Left ventricle myocardium inferior (tissue), 1 donor: ENCODE data around the gene KIF11. TPM values are rescaled to one million over a fixed set of nuclear protein-coding genes. Genes with fewer than 3 reads are reported as not detected.

Experiments
- DNase-seq: peaks from one replicate; pipeline ENCODE4 v3.0.0-alpha.2; 2020
- H3K27ac ChIP-seq: fragments of 200-600 bp; replicated peaks from 2 replicates; pipeline ENCODE4 v1.8.0; 2021
- H3K27me3 ChIP-seq: fragments of 200-600 bp; 2 replicates; pipeline ENCODE4 v1.8.0; 2021; ENCODE audit warnings: low read depth
- H3K36me3 ChIP-seq: fragments of 200-600 bp; 2 replicates; pipeline ENCODE4 v1.8.0; 2021
- H3K4me1 ChIP-seq: fragments of 200-600 bp; 2 replicates; pipeline ENCODE4 v1.8.0; 2021
- H3K4me3 ChIP-seq: fragments of 200-600 bp; 2 replicates; pipeline ENCODE4 v1.8.0; 2021; ENCODE audit warnings: mild to moderate bottlenecking, moderate library complexity
- H3K9me3 ChIP-seq: fragments of 200-600 bp; replicated peaks from 2 replicates; pipeline ENCODE4 v1.8.0; 2021
- CTCF ChIP-seq: fragments of 200-600 bp; IDR thresholded peaks from 2 replicates; pipeline ENCODE4 v1.8.0; 2021; ENCODE audit warnings: antibody characterized with exemption, mild to moderate bottlenecking, borderline replicate concordance
- intact Hi-C: fragments of 100-400 bp; cut with micrococcal nuclease; formaldehyde crosslinking; loops from one replicate; pipeline ENCODE4 v1.11.0; 2022
- total RNA-seq: library from RNA; stranded (reverse); fragmentation: NEBNext Ultra II Directional; extraction: Animal tissue kit (Norgen Biotek cat#: 25700); gene quantifications from one replicate; pipeline ENCODE4 v1.2.1, GENCODE V29; 2021
- donor health status: DM: no; HTN: yes; CAD: no; lungs with severe emphysema.

The KIF11 gene
- total RNA-seq, 1 donor from 2014 or later: 0.96 TPM

DNA sequence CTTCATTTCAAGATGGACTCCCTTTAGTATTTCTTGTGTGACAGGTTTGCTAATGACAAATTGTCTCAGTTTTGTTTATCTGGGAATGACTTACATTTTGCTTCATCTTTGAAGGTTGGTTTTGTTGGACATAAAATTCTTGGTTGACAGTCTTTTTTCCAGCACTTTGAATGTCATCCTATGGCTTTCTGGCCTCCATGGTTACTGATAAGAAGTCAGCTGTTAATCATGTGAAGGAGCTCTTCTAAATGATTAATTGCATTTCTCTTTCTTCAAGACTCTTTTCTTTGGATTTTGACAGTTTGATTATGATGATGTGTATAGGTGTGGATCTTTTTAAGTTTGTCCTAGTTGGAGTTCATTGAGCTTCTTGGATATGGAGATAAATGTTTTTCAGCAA, 69.9 kb downstream of the KIF11 start:
- H3K27ac ChIP-seq: no peak overlapping the region
- intact Hi-C loops: no loop called here
- H3K4me3 ChIP-seq: no peak overlapping the region
- TF ChIP-seq CTCF: no peak
- H3K4me1 ChIP-seq: no peaks in the 10 kb centered on the region
- H3K27me3 ChIP-seq: no peaks in the 10 kb centered on the region
- no peak for DNase-seq
- peaks cover 51% of the 10 kb centered on the region for H3K9me3 ChIP-seq
- no peaks in the 10 kb centered on the region for H3K36me3 ChIP-seq

DNA sequence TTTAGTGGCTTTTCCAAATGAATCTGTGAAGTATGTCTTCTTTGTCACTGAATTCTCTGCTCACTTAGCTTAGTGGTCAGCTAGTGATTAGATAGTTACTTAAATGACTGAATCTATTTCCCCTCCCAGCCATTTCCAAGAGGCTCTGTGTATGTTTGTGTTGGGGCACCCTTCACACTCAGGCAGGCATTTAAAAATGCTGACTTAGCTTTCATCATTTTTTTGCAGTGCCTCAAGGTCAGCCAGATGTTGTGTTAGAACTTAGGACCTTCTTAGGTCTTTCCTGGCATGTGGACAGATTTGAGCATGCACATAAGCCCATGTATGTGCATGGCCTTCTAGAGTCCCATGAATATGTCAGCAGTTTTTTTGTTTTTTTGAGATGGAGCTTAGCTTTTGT, 71.4 kb downstream of the KIF11 start:
- no peaks in the 10 kb centered on the region for H3K4me1 ChIP-seq
- no peak for TF ChIP-seq CTCF
- H3K27me3 ChIP-seq: no peaks in the 10 kb centered on the region
- H3K27ac ChIP-seq: no peak overlapping the region
- intact Hi-C loops: no loop called here
- DNase-seq: no peak
- peaks cover 51% of the 10 kb centered on the region for H3K9me3 ChIP-seq
- H3K4me3 ChIP-seq: no peak overlapping the region
- no peaks in the 10 kb centered on the region for H3K36me3 ChIP-seq

- H3K4me3 ChIP-seq: no peak overlapping the region
- no peaks in the 10 kb centered on the region for H3K27me3 ChIP-seq
- intact Hi-C loops: no loop called here
- H3K27ac ChIP-seq: no peak overlapping the region
- peaks cover 30% of the 10 kb centered on the region for H3K9me3 ChIP-seq
- no peaks in the 10 kb centered on the region for H3K36me3 ChIP-seq
- DNase-seq: no peak
- TF ChIP-seq CTCF: no peak
- H3K4me1 ChIP-seq: no peaks in the 10 kb centered on the region
These were observed 74.1 kb downstream of the KIF11 start for GRCh38 chr10:92667078-92667477.

- intact Hi-C loops: no loop called here
- no peak for TF ChIP-seq CTCF
- no peak overlapping the region for H3K4me3 ChIP-seq
- H3K4me1 ChIP-seq: no peaks in the 10 kb centered on the region
- no peaks in the 10 kb centered on the region for H3K36me3 ChIP-seq
- H3K9me3 ChIP-seq: peaks cover 15% of the 10 kb centered on the region
- H3K27ac ChIP-seq: no peak overlapping the region
- no peaks in the 10 kb centered on the region for H3K27me3 ChIP-seq
- no peak for DNase-seq
These were observed 84.8 kb downstream of the KIF11 start for GRCh38 chr10:92677708-92678107.

- DNase-seq: no peak
- Histone ChIP-seq H3K4me3 (no peak overlapping the region), H3K27ac (no peak overlapping the region), H3K36me3 (no peaks in the 10 kb centered on the region), H3K4me1 (no peaks in the 10 kb centered on the region), H3K9me3 (peaks cover 15% of the 10 kb centered on the region), H3K27me3 (no peaks in the 10 kb centered on the region)
- TF ChIP-seq CTCF: no peak
- intact Hi-C loops: no loop called here
These were observed 85.3 kb downstream of the KIF11 start for GRCh38 chr10:92678206-92678605.
